Activated T-cell treated with anti-CD3 and anti-CD28 coated beads for 48 hours (primary cell): ENCODE data around the gene BCL2L13.
"Not testable (repeated sequence)": the region's sequence is repeated elsewhere in the genome, so short reads cannot be mapped to it uniquely, and the experiment has no call there.

Experiments used
- DNase-seq: peaks from one replicate; pipeline ENCODE4 v3.0.0-alpha.2; 2020; ENCODE audit warnings: low read depth

BCL2L13 gene

DNA sequence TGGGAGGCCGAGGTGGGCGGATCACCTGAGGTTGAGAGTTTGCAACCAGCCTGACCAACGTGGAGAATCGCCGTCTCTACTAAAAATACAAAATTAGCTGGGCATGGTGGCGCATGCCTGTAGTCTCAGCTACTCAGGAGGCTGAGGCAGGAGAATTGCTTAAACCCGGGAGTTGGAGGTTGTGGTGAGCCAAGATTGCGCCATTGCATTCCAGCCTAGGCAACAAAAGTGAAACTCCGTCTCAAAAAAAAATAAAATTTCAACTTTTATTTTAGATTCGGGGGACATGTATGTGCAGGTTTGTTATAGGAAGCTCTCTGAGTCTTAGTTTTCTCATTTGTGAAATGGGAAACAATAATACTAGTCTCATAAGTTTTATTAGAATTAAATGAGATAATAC, 58.6 kb downstream of the BCL2L13 start:
- DNase-seq, result not testable (repeated sequence)

GRCh38 chr22:17698276-17698675, 59.7 kb downstream of the BCL2L13 start:
- not testable (repeated sequence) for DNase-seq

DNA sequence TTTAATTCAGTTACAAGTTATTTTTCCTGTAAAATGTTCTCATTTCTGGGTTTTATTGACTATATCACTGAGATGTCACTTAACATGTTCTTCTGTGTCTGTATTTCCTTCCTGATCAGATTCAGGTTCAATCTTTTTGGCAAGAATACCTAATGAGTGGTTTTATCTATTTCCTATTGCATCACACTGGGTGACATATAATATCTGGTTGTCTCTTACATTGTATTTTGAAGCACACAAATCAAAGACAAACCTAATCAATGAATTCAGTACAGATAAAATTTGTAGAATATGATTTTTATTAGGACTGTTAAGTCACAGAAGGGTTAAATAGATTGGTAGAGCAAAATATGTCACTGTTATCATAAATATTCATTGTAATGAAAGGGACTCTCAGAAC, 60.4 kb downstream of the BCL2L13 start:
- DNase-seq, result no peak

DNA sequence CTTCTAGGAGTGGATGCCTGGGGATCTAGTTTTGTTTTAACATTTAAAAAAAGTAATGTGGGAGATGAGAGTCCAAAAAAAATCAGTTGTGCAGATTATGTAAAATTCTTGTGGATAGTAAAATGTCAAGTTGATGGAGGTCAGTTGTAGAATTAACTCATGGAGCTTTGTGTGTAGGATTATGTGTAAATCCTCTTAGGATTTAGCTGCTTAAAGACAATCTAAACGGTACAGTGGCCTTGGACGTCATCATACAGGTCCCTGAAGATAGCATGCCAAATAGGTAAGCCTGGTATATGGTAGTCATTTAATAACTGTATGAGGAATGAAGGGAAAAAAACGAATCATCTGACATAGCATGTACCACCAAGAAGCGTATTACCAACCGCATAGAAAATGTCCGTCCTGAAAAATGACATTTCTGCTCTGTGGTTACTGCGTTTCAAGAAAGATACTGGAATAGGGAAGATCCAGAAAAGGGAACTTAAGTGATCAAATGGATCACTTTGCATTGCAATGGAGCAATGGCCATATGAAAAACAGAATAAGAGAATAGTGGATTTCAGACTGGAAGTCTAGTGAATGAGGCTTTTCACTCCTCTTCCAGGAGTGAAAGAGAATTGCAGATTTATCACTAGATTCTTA, 61.3 kb downstream of the BCL2L13 start:
- DNase-seq, result no peak

DNA sequence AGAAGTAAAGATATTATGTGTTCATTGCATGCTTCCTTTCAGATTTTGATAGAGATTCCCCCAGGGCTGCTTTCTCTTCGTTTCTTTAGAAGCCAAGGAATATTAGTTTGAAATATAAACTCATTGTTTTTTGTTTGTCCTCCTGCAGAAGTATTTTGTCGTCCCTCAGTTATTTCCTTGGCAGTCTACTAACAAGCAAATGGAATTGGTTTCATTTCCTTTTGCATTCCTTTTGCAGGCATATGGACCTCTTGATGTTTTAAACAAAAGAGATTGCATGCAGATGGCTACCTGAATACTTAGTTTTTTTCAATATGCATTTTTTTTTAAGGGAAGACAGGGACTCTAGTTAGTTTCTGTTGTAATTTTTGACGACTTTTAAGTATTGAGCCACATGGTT, 62.2 kb downstream of the BCL2L13 start:
- DNase-seq, result no peak

DNA sequence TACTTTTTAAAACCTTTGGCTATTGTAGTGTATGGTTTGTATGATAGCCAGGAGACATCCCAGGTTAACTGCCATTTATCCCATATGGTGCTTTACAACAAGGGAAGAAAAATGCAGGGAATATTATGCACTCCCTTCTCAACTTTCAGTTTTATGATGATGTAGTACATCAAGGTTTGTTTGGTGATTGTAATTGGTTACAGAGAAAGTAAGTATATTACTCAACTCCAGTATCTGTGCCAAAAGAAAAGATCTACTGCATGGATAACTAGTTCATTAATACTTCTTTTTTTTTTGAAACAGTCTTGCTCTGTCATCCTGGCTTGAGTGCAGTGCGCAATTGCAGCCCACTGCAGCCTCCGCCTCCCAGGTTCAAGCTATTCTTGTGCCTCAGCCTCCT, 65.3 kb downstream of the BCL2L13 start:
- no peak for DNase-seq

DNA sequence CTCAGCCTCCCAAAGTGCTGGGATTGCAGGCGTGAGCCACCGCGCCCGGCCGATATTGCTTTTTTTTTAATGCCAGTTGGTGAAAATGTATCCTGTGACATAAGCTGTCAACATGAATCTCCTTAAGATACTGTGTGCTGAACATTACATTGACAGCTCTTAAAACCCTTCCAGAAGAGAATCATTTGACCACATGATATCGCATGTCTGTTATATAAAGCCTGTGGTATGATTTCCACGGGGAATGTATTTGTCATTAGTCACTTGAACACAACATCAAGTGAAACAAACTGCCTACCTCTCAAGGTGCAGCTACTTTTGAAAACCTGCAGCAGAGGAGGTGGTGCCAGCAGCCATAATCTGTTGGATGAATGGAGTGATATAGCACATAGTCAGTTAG, 67.0 kb downstream of the BCL2L13 start:
- DNase-seq, result no peak

DNA sequence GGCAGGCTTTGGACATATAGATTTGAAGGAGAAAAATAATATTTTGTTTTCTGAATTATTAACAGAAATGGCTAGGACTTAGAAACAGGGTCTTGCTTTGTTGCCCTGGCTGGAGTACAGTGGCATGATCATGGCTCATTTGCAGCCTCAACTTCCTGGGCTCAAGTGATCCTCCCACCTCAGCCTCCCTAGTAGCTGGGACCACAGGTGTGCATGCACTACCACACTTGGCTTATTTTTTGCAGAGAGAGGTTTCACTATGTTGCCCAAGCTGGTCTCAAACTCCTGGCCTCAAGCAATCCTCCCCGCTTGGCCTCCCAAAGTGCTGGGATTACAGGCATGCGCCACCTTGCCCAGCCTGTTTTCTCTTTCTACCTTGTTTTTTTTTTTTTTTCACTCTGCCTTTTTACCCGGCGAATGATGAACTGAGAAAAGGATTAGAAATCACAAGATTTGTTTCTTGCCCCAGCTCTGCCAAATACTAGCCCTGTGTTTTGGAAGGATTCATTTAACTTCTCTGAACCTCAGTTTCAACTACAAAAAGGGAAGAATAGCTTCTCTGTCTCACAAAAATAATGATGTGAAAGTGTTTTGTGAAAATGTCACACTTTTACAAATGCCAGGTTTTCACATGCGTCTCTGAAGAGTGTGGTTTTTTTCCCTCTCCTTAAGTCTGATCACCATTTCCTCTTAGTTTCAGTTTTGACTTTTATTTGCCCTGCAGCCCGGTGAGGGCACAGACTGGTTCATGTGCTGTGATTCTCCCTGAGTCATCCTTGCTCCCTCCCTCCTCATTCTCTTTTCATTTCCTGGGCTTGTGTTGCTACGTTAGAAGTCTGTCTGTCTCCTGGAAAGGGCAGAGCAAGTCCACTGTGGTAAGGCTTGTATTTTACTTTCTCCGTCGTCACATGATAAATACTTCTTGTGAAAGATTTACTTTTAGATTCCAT, 67.7 kb downstream of the BCL2L13 start:
- DNase-seq, result peak; percentile 29

- no peak for DNase-seq
Observed at GRCh38 chr22:17706947-17707346, 68.4 kb downstream of the BCL2L13 start.

DNA sequence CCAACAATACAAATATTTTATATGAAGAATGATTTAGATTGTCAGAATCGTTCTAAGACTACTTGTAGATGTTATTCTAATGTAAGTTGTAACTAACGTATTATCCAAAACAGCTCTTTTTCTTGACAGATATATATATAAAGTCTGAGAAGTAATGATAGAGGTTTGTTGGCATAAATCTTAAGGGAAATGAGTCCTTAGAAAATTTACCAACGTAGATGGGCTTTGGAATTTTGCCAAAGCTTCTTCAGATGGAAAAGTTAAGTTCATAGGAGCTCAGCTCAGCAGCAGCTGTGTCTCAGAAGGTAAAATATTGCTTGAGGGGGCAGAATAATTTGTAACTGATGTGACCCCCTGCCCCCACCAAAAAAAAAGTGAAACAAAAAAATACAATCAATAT, 69.0 kb downstream of the BCL2L13 start:
- no peak for DNase-seq

GRCh38 chr22:17710023-17710422, 71.5 kb downstream of the BCL2L13 start:
- no peak for DNase-seq

DNA sequence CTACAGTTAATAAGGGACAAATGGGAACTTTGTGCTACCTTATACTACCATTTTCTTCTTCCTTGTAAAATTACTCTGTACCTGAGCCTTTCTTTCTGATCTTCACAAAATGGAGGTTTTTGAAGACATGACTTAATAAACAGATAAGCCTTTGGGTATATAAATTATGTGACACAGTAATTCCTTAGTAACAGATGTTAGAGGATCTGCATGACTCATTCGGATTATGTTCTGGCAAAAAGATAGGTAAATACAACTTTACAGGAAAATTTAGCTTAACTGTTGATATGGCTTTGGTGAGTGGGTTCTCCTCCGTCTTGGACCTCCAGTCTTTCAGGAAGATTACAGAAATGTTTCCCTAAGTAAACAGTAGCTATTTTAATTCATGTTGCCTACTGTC, 73.9 kb downstream of the BCL2L13 start:
- no peak for DNase-seq

GRCh38 chr22:17716529-17716928, 78.0 kb downstream of the BCL2L13 start:
- DNase-seq, result no peak

GRCh38 chr22:17717708-17718107, 79.2 kb downstream of the BCL2L13 start:
- no peak for DNase-seq

DNA sequence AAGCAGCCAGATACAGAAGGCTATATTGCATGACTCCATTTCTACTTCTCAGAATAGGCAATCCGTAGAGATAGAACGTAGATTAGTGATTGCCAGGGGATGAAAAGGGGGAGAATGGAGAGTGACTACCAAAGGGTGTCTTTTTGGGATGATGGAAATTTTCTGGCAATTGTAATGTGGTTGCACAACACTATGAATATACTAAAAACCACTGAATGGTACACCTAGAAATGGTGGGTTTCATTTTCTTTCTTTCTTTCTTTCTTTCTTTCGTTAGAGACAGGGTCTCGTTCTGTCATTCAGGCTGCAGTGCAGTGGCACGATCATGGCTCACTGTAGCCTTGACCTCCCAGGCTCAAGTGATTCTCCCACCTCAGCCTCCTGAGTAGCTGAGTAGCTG, 81.4 kb downstream of the BCL2L13 start:
- no peak for DNase-seq

DNA sequence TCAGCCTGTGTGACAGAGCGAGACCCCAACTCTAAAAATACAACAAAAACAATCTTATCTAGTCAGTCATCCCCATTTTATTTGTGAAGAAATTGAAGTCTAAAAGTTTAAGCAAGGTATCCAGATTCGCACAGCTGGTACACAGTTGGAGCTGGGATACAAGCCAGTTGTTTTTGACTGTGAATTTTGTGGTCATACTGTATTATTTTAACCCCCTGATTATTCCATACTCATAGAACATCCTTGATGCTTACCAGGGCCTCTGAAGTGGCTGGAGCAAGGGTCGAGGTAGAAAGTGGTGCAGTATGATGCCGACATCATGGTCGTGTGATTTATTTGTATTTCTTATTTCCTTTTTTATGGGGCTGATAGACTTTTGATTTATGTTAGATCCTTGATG, 85.7 kb downstream of the BCL2L13 start:
- no peak for DNase-seq

DNA sequence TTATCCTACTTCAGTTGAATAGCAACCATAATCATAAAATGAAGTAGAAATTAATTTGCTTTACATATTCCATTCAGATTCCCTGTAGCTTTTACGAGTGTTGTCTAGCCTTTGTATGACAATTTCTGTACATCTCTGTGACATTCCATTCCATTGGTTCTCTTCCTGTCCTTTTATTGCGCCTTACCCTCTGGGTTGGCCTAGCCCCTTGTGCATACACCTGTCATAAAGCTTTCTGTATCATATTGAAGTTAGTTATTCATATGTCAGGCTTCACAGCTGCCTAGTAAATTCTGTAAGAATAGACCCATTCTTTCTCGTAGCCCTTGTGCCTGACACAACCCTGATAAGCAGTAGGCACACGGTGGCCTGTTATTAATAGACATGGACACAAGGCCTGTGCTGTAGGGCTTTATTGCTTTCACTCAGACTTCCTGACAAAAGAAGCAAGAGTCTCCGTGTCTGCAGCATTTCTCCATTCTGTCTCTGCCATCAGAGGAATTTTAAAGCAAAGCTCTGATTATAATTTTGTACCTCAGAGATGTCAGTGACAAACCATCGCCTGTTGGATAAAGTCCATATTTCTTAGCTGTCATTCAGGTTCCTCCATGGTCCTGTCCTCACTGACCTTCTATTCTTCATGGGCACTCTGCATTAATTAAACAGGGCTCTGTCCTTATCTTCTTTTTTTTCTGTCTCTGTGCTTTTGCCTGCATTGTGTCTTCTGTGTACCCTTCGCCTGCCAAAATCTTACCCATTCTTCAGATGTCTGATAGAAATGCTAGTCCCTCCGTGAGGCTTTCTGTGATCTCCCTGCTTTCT, 86.3 kb downstream of the BCL2L13 start:
- DNase-seq, result no peak

- DNase-seq, result no peak
Observed at GRCh38 chr22:17725500-17725796, 86.9 kb downstream of the BCL2L13 start.

DNA sequence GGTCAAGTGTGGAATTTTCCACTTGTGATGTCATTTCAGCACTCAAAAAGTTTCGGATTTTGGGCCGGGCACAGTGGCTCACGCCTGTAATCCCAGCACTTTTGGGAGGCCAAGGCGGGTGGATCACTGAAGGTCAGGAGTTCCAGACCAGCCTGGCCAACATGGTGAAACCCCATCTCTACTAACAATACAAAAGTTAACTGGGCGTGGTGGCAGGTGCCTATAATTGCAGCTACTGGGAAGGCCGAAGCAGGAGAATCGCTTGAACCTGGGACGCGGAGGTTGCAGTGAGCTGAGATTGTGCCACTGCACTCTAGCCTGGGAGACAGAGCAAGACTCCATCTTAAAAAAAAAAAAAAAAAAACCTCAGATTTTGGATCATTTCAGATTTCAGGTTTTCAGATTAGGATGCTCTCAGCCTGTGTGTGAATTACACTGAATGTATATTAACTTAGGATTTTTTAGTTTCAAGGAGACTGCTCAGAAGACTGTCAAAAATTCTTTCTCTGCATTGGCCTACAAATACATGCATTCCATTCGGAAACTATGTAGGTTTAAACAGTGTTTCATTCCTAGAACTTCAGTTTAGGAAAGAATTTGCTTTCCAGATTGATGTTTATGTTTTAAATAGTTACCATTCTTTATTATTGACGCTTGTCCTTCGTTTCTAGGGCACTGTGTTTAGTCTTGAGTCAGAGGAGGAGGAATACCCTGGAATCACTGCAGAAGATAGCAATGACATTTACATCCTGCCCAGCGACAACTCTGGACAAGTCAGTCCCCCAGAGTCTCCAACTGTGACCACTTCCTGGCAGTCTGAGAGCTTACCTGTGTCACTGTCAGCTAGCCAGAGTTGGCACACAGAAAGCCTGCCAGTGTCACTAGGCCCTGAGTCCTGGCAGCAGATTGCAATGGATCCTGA, 87.7 kb downstream of the BCL2L13 start:
- DNase-seq, result no peak

- DNase-seq, result no peak
Observed at GRCh38 chr22:17726928-17727897, 88.7 kb downstream of the BCL2L13 start.

- no peak for DNase-seq
Observed at GRCh38 chr22:17728786-17729185, 90.2 kb downstream of the BCL2L13 start.
